ENCODE data around the gene B4GAT1.
A peak's percentile ranks its signal among the peaks of the same experiment; 100 is the strongest.
"Not testable (repeated sequence)": the region's sequence is repeated elsewhere in the genome, so short reads cannot be mapped to it uniquely, and the experiment has no call there.

B4GAT1 gene
- 1.5 to 17.5 (median 10.4) reads per million in 18 experiments for total RNA-seq

GRCh38 chr11:66347425-66348276 is at the start of gene B4GAT1:
B4GAT1 (minus strand) TSS chr11:66347629; CDS start chr11:66347545, 84 bp downstream.
- peak; percentile 68 to 85 for DNase-seq

GRCh38 chr11:66393954-66394353 is 46.5 kb upstream of the B4GAT1 start:
- DNase-seq: no peak

- DNase-seq: no peak
These were observed 43.9 kb upstream of the B4GAT1 start for GRCh38 chr11:66391322-66391721.

- peak; percentile 71 to 78 for DNase-seq
These were observed 41.5 kb upstream of the B4GAT1 start for GRCh38 chr11:66388780-66389386.

- DNase-seq: peak; percentile 91 to 93
These were observed 39.0 kb upstream of the B4GAT1 start for GRCh38 chr11:66386171-66387069.

- DNase-seq: not testable (repeated sequence)
These were observed 36.9 kb upstream of the B4GAT1 start for GRCh38 chr11:66384316-66384715.

- DNase-seq: not testable (repeated sequence)
These were observed 32.8 kb upstream of the B4GAT1 start for GRCh38 chr11:66380264-66380663.

GRCh38 chr11:66373690-66374287 is 26.4 kb upstream of the B4GAT1 start:
- not testable (repeated sequence) for DNase-seq

- no peak for DNase-seq
These were observed 25.8 kb upstream of the B4GAT1 start for GRCh38 chr11:66373265-66373664.

GRCh38 chr11:66371627-66372415 is 24.4 kb upstream of the B4GAT1 start, which contains the start of gene SLC29A2:
SLC29A2 (minus strand) TSS chr11:66371760; CDS start chr11:66371591, 169 bp downstream.
- DNase-seq: no peak

- no peak for DNase-seq
These were observed 21.9 kb upstream of the B4GAT1 start for GRCh38 chr11:66369073-66369894.

- DNase-seq: no peak
These were observed 21.1 kb upstream of the B4GAT1 start for GRCh38 chr11:66368484-66368883.

GRCh38 chr11:66367561-66368312 is 20.3 kb upstream of the B4GAT1 start:
- no peak for DNase-seq

- no peak for DNase-seq
These were observed 19.5 kb upstream of the B4GAT1 start for GRCh38 chr11:66366844-66367477.

GRCh38 chr11:66365711-66366619 is 18.5 kb upstream of the B4GAT1 start:
- no peak for DNase-seq

- DNase-seq: no peak
These were observed 17.7 kb upstream of the B4GAT1 start for GRCh38 chr11:66365166-66365565.

GRCh38 chr11:66363805-66364535 is 16.5 kb upstream of the B4GAT1 start:
- DNase-seq: peak; percentile 63 to 66

All from inflammatory macrophage (primary cell).